ENCODE measurements around the gene LRRC7. TPM values are rescaled to one million over a fixed set of nuclear protein-coding genes. Genes with fewer than 3 reads are reported as not detected.

The LRRC7 gene
- polyA plus RNA-seq, 1 donor from 2014 or later: 141 TPM

GRCh38 chr1:69833536-69833935 is 265.8 kb downstream of the LRRC7 start:
- Histone ChIP-seq H3K9ac (ENCODE audit: low read length) (no peak overlapping the region), H4K20me1 (ENCODE audit: insufficient read depth) (no peaks in the 10 kb centered on the region), H3K4me3 (ENCODE audit: low read length) (no peak overlapping the region), H3K9me2 (ENCODE audit: insufficient read depth, low read length) (no peaks in the 10 kb centered on the region), H2AFZ (ENCODE audit: low read depth, low read length) (no peak overlapping the region), H3F3A (ENCODE audit: insufficient read depth, low read length, poor library complexity, severe bottlenecking) (peaks cover 5% of the 10 kb centered on the region), H3K27ac (ENCODE audit: low read length) (no peak overlapping the region), H3K4me2 (ENCODE audit: low read length) (no peak overlapping the region), H3K79me2 (replicated peaks; ENCODE audit: insufficient read depth, low read length) (no peaks in the 10 kb centered on the region), H3K36me3 (ENCODE audit: insufficient read depth, low read length) (no peaks in the 10 kb centered on the region), H3K9me3 (ENCODE audit: low read length) (no peaks in the 10 kb centered on the region), H3K27me3 (ENCODE audit: insufficient read depth, low read depth, low read length) (no peaks in the 10 kb centered on the region)
- no peak for TF ChIP-seq REST (IDR thresholded peaks at IDR 0.05; ENCODE audit: borderline replicate concordance)
- TF ChIP-seq CTCF (IDR thresholded peaks at IDR 0.05; ENCODE audit: poor library complexity, severe bottlenecking): no peak
- no peak for TF ChIP-seq RAD21 (conservative IDR thresholded peaks at IDR 0.05)
- TF ChIP-seq TAF1 (IDR thresholded peaks at IDR 0.05; ENCODE audit: low read depth): no peak
- TF ChIP-seq EZH2 (IDR thresholded peaks at IDR 0.05; ENCODE audit: borderline replicate concordance, insufficient read depth, low read length, poor library complexity, severe bottlenecking): no peak
- no peak for TF ChIP-seq SMC3 (conservative IDR thresholded peaks at IDR 0.05; ENCODE audit: poor library complexity)
- TF ChIP-seq EP300 (conservative IDR thresholded peaks at IDR 0.05; ENCODE audit: poor library complexity, severe bottlenecking): no peak
- no peak for TF ChIP-seq POLR2AphosphoS5 (IDR thresholded peaks at IDR 0.05)
- TF ChIP-seq MXI1 (conservative IDR thresholded peaks at IDR 0.05; ENCODE audit: poor library complexity, severe bottlenecking): no peak

- Histone ChIP-seq H3K27me3 (ENCODE audit: insufficient read depth, low read depth, low read length) (no peaks in the 10 kb centered on the region), H3K36me3 (ENCODE audit: insufficient read depth, low read length) (no peaks in the 10 kb centered on the region), H3K4me3 (ENCODE audit: low read length) (no peak overlapping the region), H2AFZ (ENCODE audit: low read depth, low read length) (no peak overlapping the region), H3F3A (ENCODE audit: insufficient read depth, low read length, poor library complexity, severe bottlenecking) (peaks cover 5% of the 10 kb centered on the region), H3K9me2 (ENCODE audit: insufficient read depth, low read length) (no peaks in the 10 kb centered on the region), H4K20me1 (ENCODE audit: insufficient read depth) (no peaks in the 10 kb centered on the region), H3K9me3 (ENCODE audit: low read length) (no peaks in the 10 kb centered on the region), H3K27ac (ENCODE audit: low read length) (no peak overlapping the region), H3K79me2 (replicated peaks; ENCODE audit: insufficient read depth, low read length) (no peaks in the 10 kb centered on the region), H3K9ac (ENCODE audit: low read length) (no peak overlapping the region), H3K4me2 (ENCODE audit: low read length) (no peak overlapping the region)
- no peak for TF ChIP-seq POLR2AphosphoS5 (IDR thresholded peaks at IDR 0.05)
- TF ChIP-seq SMC3 (conservative IDR thresholded peaks at IDR 0.05; ENCODE audit: poor library complexity): no peak
- no peak for TF ChIP-seq EZH2 (IDR thresholded peaks at IDR 0.05; ENCODE audit: borderline replicate concordance, insufficient read depth, low read length, poor library complexity, severe bottlenecking)
- TF ChIP-seq EP300 (conservative IDR thresholded peaks at IDR 0.05; ENCODE audit: poor library complexity, severe bottlenecking): no peak
- TF ChIP-seq CTCF (IDR thresholded peaks at IDR 0.05; ENCODE audit: poor library complexity, severe bottlenecking): no peak
Observed at GRCh38 chr1:69834336-69834735, 266.6 kb downstream of the LRRC7 start.

Measured in neural cell (in vitro differentiated cells).